Hepatocyte (in vitro differentiated cells): Measurements from ENCODE around the gene GDPD3. TPM values are rescaled to one million over a fixed set of nuclear protein-coding genes. Genes with fewer than 3 reads are reported as not detected.
A peak's percentile ranks its signal among the peaks of the same experiment; 100 is the strongest.

Experiments
- DNase-seq: peaks from one replicate; pipeline ENCODE4 v3.0.0-alpha.2; 2016; ENCODE audit warnings: low spot score
- H2AFZ ChIP-seq: fragments of 200-600 bp; sonication (generic); 2 replicates; pipeline ENCODE4 v1.6.0; 2016; ENCODE audit warnings: antibody characterized with exemption, mild to moderate bottlenecking
- H3K27ac ChIP-seq: fragments of 200-600 bp; sonication (generic); 2 replicates; pipeline ENCODE4 v1.5.1; 2016; ENCODE audit warnings: mild to moderate bottlenecking
- H3K27me3 ChIP-seq: fragments of 200-600 bp; sonication (generic); 2 replicates; pipeline ENCODE4 v1.6.1; 2016
- H3K36me3 ChIP-seq: fragments of 200-600 bp; sonication (generic); replicated peaks from 2 replicates; pipeline ENCODE4 v1.5.1; 2016; ENCODE audit warnings: low read depth; ENCODE audit not compliant: insufficient read depth
- H3K4me1 ChIP-seq: fragments of 200-600 bp; sonication (generic); 2 replicates; pipeline ENCODE4 v1.5.1; 2016; ENCODE audit warnings: mild to moderate bottlenecking, moderate library complexity; ENCODE audit not compliant: insufficient read depth
- H3K4me2 ChIP-seq: fragments of 200-600 bp; sonication (generic); 2 replicates; pipeline ENCODE4 v1.6.0; 2016
- H3K4me3 ChIP-seq: fragments of 200-600 bp; sonication (generic); 2 replicates; pipeline ENCODE4 v1.5.1; 2016; ENCODE audit warnings: mild to moderate bottlenecking
- H3K79me2 ChIP-seq: fragments of 200-600 bp; sonication (generic); 2 replicates; pipeline ENCODE4 v1.6.0; 2017; ENCODE audit warnings: mild to moderate bottlenecking
- H3K9me2 ChIP-seq: fragments of 200-600 bp; sonication (generic); replicated peaks from 2 replicates; pipeline ENCODE4 v1.6.0; 2017; ENCODE audit warnings: mild to moderate bottlenecking; ENCODE audit not compliant: insufficient read depth
- H3K9me3 ChIP-seq: fragments of 200-600 bp; sonication (generic); 2 replicates; pipeline ENCODE4 v1.5.1; 2016; ENCODE audit warnings: low read depth, mild to moderate bottlenecking
- H4K20me1 ChIP-seq: fragments of 200-600 bp; sonication (generic); 2 replicates; pipeline ENCODE4 v1.6.0; 2016; ENCODE audit warnings: mild to moderate bottlenecking; ENCODE audit not compliant: insufficient read depth, poor library complexity, severe bottlenecking
- EZH2 ChIP-seq: fragments of 200-600 bp; sonication (generic); IDR thresholded peaks from 2 replicates; pipeline ENCODE4 v1.6.1; 2016; ENCODE audit warnings: antibody characterized with exemption, mild to moderate bottlenecking, borderline replicate concordance
- EZH2phosphoT487 ChIP-seq: fragments of 200-600 bp; sonication (generic); IDR thresholded peaks from one replicate; pipeline ENCODE4 v1.6.1; 2018; ENCODE audit warnings: antibody characterized with exemption, mild to moderate bottlenecking, low read depth, moderate library complexity; ENCODE audit not compliant: unreplicated experiment, severe bottlenecking
- WGBS: methylation state at CpG from one replicate; pipeline ENCODE4 v1.1.6; 2016; ENCODE audit warnings: low lambda C conversion rate; ENCODE audit errors: missing lambda C conversion rate; 5-methylcytosine and 5-hydroxymethylcytosine counted together
- polyA plus RNA-seq: library from polyadenylated mRNA; unstranded; fragments of >200 nt; fragmentation: Nextera tagmentation; extraction: Ambion mirVana; gene quantifications from 2 replicates; pipeline ENCODE4 v1.2.1, GENCODE V29; 2016
- total RNA-seq: library from RNA; depleted of rRNA; stranded (reverse); fragments of >200 nt; gene quantifications from 2 replicates; pipeline ENCODE4 v1.2.3, GENCODE V29; 2014
- TF ChIP-seq, protein P1 (sequence below): fragments of 200-600 bp; sonication (generic); IDR thresholded peaks from 2 replicates; pipeline ENCODE4 v1.5.1; 2016; ENCODE audit warnings: antibody characterized with exemption, mild to moderate bottlenecking; ENCODE audit not compliant: poor library complexity

GDPD3 gene
- total and polyA plus RNA-seq, 2 experiments from 2014 or later = 0.67 to 5.4 TPM

DNA sequence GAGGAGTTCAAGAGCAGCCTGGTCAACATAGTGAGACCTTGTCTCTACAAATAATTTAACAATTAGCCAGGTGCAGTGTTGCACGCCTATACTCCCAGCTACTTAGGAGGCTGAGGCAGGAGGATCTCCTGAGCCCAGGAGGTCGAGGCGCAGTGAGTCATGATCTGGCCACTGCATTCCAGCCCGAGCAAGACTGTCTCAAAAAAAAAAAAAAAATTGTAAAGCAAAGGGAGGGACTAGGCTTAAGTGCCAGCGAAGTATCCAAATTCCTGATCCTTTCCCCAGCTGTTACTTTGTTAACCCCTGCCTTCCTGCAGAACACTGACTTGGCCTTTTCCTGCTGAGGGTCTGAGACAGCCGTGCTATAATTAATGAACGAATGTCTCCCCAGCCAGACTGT, 2.7 kb downstream of the GDPD3 start:
- Histone ChIP-seq H3K4me2 (no peak overlapping the region), H2AFZ (no peak overlapping the region), H3K36me3 (no peaks in the 10 kb centered on the region), H3K4me1 (peaks cover 11% of the 10 kb centered on the region), H3K4me3 (no peak overlapping the region), H3K9me2 (no peaks in the 10 kb centered on the region), H3K9me3 (no peaks in the 10 kb centered on the region), H3K79me2 (peaks cover 12% of the 10 kb centered on the region), H3K27ac (no peak overlapping the region), H3K27me3 (no peaks in the 10 kb centered on the region), H4K20me1 (no peaks in the 10 kb centered on the region)
- TF ChIP-seq EZH2 (no peak), EZH2phosphoT487 (no peak)
- TF ChIP-seq, protein P1, sequence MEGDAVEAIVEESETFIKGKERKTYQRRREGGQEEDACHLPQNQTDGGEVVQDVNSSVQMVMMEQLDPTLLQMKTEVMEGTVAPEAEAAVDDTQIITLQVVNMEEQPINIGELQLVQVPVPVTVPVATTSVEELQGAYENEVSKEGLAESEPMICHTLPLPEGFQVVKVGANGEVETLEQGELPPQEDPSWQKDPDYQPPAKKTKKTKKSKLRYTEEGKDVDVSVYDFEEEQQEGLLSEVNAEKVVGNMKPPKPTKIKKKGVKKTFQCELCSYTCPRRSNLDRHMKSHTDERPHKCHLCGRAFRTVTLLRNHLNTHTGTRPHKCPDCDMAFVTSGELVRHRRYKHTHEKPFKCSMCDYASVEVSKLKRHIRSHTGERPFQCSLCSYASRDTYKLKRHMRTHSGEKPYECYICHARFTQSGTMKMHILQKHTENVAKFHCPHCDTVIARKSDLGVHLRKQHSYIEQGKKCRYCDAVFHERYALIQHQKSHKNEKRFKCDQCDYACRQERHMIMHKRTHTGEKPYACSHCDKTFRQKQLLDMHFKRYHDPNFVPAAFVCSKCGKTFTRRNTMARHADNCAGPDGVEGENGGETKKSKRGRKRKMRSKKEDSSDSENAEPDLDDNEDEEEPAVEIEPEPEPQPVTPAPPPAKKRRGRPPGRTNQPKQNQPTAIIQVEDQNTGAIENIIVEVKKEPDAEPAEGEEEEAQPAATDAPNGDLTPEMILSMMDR = no peak
- DNase-seq = no peak
- 47% methylated on average over 7 of the region's 7 CpGs for WGBS

DNA sequence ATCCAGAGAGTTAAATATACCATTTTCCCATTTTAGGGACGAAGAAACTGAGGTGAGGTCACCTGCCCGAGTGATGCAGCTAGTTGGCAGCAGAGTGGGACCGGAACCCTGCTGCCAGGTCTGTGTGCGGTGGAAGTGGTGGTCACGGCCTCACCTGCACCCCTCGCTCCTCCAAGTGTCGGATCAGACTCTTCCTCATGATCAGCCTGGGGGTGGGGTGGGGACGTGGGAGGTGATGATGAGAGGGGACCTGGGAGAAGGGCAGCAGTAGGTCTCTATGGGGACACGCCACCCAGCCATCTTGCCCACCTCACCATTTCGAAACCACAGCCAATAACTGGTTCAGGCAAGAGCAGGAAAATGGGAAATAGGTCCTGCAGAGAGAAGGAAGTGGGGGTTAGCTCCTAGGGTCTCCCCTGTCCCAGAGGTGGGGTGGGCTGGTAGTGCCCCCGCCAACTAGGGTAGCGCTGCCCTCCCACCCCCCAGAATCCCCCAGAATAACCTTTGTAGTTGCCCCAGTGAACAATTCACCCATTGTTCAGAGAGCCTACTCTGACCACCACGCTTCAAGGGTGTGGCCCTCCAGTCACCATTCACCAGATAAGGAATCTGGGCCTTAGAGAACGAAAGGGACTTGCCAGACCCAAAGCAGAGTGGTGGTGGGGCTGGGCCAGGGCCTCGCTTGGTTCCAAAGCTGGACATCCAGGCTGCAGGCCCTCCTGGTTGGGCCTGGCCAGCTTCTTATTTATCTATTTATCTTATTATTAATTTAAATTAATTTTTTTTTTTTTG, 5.1 kb downstream of the GDPD3 start:
- Histone ChIP-seq H4K20me1 (peaks cover 6% of the 10 kb centered on the region), H3K27me3 (no peaks in the 10 kb centered on the region), H3K9me3 (no peaks in the 10 kb centered on the region), H3K4me1 (peaks cover 29% of the 10 kb centered on the region), H3K4me3 (no peak overlapping the region), H2AFZ (no peak overlapping the region), H3K27ac (peak overlapping the region; percentile 9), H3K9me2 (no peaks in the 10 kb centered on the region), H3K79me2 (peaks cover 36% of the 10 kb centered on the region), H3K36me3 (no peaks in the 10 kb centered on the region), H3K4me2 (no peak overlapping the region)
- no peak for TF ChIP-seq EZH2
- TF ChIP-seq EZH2phosphoT487 = no peak
- TF ChIP-seq, protein P1 = no peak
- WGBS = 89% methylated on average over 12 of the region's 15 CpGs
- no peak for DNase-seq

DNA sequence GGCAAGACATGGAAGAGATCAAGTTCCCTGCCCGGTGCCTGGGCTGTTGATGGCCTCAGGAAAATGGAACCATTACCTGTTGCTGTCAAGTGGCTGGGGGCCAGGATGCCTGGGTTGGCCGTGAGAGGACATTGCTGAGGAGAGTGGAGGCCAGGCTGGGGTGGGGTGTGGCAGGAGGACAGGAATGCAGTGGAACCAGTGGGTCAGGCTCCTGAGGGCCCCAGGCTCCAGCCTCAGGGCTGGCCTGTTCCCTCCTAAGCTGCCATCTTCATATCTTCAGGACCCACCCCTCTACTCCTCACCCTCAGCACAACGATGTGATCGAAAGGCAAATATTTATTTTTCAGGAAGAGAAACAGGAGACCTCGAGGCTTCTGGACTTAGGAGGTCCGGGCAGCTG, 8.8 kb downstream of the GDPD3 start:
- Histone ChIP-seq H3K79me2 (peaks cover 74% of the 10 kb centered on the region), H3K36me3 (no peaks in the 10 kb centered on the region), H4K20me1 (peaks cover 17% of the 10 kb centered on the region), H3K27me3 (no peaks in the 10 kb centered on the region), H3K9me2 (no peaks in the 10 kb centered on the region), H3K27ac (peak overlapping the region; percentile 86), H3K4me2 (peak overlapping the region; percentile 54), H2AFZ (no peak overlapping the region), H3K4me3 (no peak overlapping the region), H3K4me1 (peaks cover 27% of the 10 kb centered on the region), H3K9me3 (no peaks in the 10 kb centered on the region)
- TF ChIP-seq EZH2phosphoT487 (no peak), EZH2 (no peak)
- TF ChIP-seq, protein P1 = no peak
- 66% methylated on average over 6 of the region's 6 CpGs for WGBS
- peak; percentile 58 for DNase-seq
